ENCODE results near the gene FN3KRP. TPM values are rescaled to one million over a fixed set of nuclear protein-coding genes. Genes with fewer than 3 reads are reported as not detected.

FN3KRP gene
- total RNA-seq, 5 donors from 2014 or later (not counting 1 experiment from before 2014, with no cell fraction given) = 29.2 to 49.4 (median 44.3) TPM

DNA sequence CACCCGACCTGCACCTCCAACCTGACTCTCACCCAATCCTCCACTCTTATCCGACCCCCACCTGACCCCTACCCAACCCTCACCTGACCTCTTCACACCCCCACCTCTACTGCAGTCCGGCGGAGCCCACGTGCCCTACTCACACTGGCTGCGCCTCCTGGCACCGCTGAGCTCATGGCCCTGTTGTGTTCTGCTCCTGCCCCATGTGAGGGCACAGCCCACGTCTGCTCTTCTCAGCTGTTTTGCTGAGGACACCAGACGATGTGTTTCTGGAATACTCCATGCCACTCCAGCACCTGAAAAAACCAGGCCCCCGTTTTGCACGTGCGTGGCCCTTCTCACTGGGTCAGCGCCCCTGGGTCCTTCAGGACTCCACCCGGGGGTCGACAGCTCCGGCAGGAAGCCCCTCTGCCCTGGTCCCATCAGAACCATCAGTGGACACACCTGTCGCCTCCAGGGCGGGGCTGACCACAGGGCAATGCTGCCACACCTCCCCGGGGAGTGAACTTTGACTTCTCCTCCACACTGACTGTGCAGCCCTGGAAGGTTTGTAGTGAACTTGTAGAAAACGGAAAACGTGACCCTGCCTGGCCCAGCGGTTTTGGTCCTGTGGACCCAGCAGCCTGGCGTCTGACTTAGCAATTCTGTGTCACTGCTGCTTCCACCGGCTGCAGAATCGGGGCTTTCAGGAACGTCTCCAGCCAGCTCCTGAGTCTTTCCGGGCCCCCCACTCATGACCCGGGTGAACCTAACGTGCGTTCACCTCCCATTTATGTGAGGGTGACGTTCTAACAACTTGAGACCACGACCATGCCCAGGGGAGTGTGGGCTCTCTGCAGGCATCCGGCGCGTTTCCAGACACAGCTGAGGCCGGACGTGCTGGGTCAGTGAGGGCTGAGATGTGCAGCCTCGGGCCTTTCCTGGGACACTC lies 12.3 kb upstream of the FN3KRP start:
- H3K4me3 ChIP-seq (ENCODE audit: control insufficient read depth in 1 of 2, extremely low read depth in 1 of 2, low read length in 1 of 2) = no peak overlapping the region
- no peak for ATAC-seq (replicated peaks in 1 of 4)
- H3K4me3 Mint-ChIP-seq = no peak overlapping the region
- H3K4me1 Mint-ChIP-seq = peaks cover 4 to 10% (median 6%) of the 10 kb centered on the region in 3 donors
- H3K27ac ChIP-seq (ENCODE audit: low read length) = no peak overlapping the region
- H3K36me3 ChIP-seq (ENCODE audit: control insufficient read depth in 2 of 2, extremely low read depth in 1 of 2, insufficient read depth in 1 of 2, low read length in 1 of 2) = no peaks in the 10 kb centered on the region
- no peaks in the 10 kb centered on the region for H3K27me3 Mint-ChIP-seq
- H3K36me3 Mint-ChIP-seq = no peaks in the 10 kb centered on the region
- CTCF ChIA-PET = no interaction called here
- no peak for DNase-seq
- no peaks in the 10 kb centered on the region for H3K9me3 Mint-ChIP-seq
- peaks cover 0 to 18% of the 10 kb centered on the region in 2 experiments for H3K27me3 ChIP-seq (replicated peaks in 1 of 2; ENCODE audit: control insufficient read depth in 2 of 2, extremely low read depth in 1 of 2, insufficient read depth in 2 of 2, low read length in 1 of 2)
- POLR2A ChIA-PET = no interaction called here
- H3K4me1 ChIP-seq (ENCODE audit: control insufficient read depth in 1 of 2, extremely low read depth in 1 of 2, insufficient read depth in 2 of 2, low read length in 2 of 2) = peaks cover 2 to 6% of the 10 kb centered on the region in 2 experiments
- no peak overlapping the region for H3K27ac Mint-ChIP-seq
- H3K9me3 ChIP-seq = no peaks in the 10 kb centered on the region
- WGBS (ENCODE audit: insufficient coverage) = 82% methylated on average over 37 of the region's 38 CpGs

GRCh38 chr17:82704886-82705285 lies 11.6 kb upstream of the FN3KRP start:
- Histone ChIP-seq H3K27ac (ENCODE audit: low read length) (no peak overlapping the region), H3K36me3 (ENCODE audit: control insufficient read depth in 2 of 2, extremely low read depth in 1 of 2, insufficient read depth in 1 of 2, low read length in 1 of 2) (no peaks in the 10 kb centered on the region)
- ATAC-seq (replicated peaks in 1 of 4) = no peak

DNA sequence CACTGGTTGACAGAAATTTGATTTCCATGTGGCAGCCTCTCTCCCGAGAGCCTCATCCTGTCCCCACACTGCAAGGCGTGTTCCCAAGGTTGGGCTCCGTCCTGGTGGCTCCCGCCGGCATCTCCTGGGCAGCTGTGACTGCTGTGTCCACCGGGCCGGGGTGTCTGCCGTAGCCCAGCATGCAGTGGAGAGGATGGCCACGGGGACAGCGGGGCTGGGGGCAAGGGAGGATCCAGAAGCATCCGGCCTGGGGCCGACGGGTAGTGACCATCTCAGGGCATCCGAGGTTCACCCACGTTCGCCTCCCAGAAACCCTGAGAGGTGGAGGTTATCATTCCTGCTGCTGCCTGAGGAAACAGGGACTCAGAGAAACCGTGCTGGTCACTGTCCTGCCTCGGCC lies 10.8 kb upstream of the FN3KRP start:
- Mint-ChIP-seq H3K4me3 (no peak overlapping the region), H3K9me3 (no peaks in the 10 kb centered on the region), H3K36me3 (no peaks in the 10 kb centered on the region), H3K4me1 (peaks cover 0 to 4% (median 0%) of the 10 kb centered on the region in 3 donors), H3K27ac (no peak overlapping the region), H3K27me3 (no peaks in the 10 kb centered on the region)
- Histone ChIP-seq H3K36me3 (ENCODE audit: control insufficient read depth in 2 of 2, extremely low read depth in 1 of 2, insufficient read depth in 1 of 2, low read length in 1 of 2) (no peaks in the 10 kb centered on the region), H3K4me3 (ENCODE audit: control insufficient read depth in 1 of 2, extremely low read depth in 1 of 2, low read length in 1 of 2) (no peak overlapping the region), H3K27ac (ENCODE audit: low read length) (no peak overlapping the region), H3K9me3 (no peaks in the 10 kb centered on the region), H3K4me1 (ENCODE audit: control insufficient read depth in 1 of 2, extremely low read depth in 1 of 2, insufficient read depth in 2 of 2, low read length in 2 of 2) (no peaks in the 10 kb centered on the region), H3K27me3 (replicated peaks in 1 of 2; ENCODE audit: control insufficient read depth in 2 of 2, extremely low read depth in 1 of 2, insufficient read depth in 2 of 2, low read length in 1 of 2) (peaks cover 0 to 33% of the 10 kb centered on the region in 2 experiments)
- ATAC-seq (replicated peaks in 1 of 4) = no peak
- DNase-seq = no peak
- ChIA-PET POLR2A (no interaction called here), CTCF (no interaction called here)
- WGBS (ENCODE audit: insufficient coverage) = 80% methylated on average over 16 of the region's 18 CpGs

More at GRCh38 chr17:82704886-82705285, 11.6 kb upstream of the FN3KRP start:
- Mint-ChIP-seq H3K4me1 (peaks cover 0 to 4% (median 0%) of the 10 kb centered on the region in 3 donors), H3K36me3 (no peaks in the 10 kb centered on the region), H3K27ac (no peak overlapping the region), H3K9me3 (no peaks in the 10 kb centered on the region), H3K27me3 (no peaks in the 10 kb centered on the region), H3K4me3 (no peak overlapping the region)
- Histone ChIP-seq H3K9me3 (no peaks in the 10 kb centered on the region), H3K4me1 (ENCODE audit: control insufficient read depth in 1 of 2, extremely low read depth in 1 of 2, insufficient read depth in 2 of 2, low read length in 2 of 2) (no peaks in the 10 kb centered on the region), H3K4me3 (ENCODE audit: control insufficient read depth in 1 of 2, extremely low read depth in 1 of 2, low read length in 1 of 2) (no peak overlapping the region), H3K27me3 (replicated peaks in 1 of 2; ENCODE audit: control insufficient read depth in 2 of 2, extremely low read depth in 1 of 2, insufficient read depth in 2 of 2, low read length in 1 of 2) (peaks cover 0 to 24% of the 10 kb centered on the region in 2 experiments)
- ChIA-PET POLR2A (no interaction called here), CTCF (no interaction called here)
- WGBS (ENCODE audit: insufficient coverage) = 82% methylated on average over 3 of the region's 13 CpGs
- no peak for DNase-seq

- 80% methylated on average over 2 of the region's 9 CpGs for WGBS (ENCODE audit: insufficient coverage)
- H3K36me3 Mint-ChIP-seq = no peaks in the 10 kb centered on the region
- Histone ChIP-seq H3K27ac (ENCODE audit: low read length) (no peak overlapping the region), H3K4me3 (ENCODE audit: control insufficient read depth in 1 of 2, extremely low read depth in 1 of 2, low read length in 1 of 2) (no peak overlapping the region), H3K4me1 (ENCODE audit: control insufficient read depth in 1 of 2, extremely low read depth in 1 of 2, insufficient read depth in 2 of 2, low read length in 2 of 2) (no peaks in the 10 kb centered on the region), H3K36me3 (ENCODE audit: control insufficient read depth in 2 of 2, extremely low read depth in 1 of 2, insufficient read depth in 1 of 2, low read length in 1 of 2) (no peaks in the 10 kb centered on the region), H3K9me3 (no peaks in the 10 kb centered on the region), H3K27me3 (replicated peaks in 1 of 2; ENCODE audit: control insufficient read depth in 2 of 2, extremely low read depth in 1 of 2, insufficient read depth in 2 of 2, low read length in 1 of 2) (peaks cover 0 to 35% of the 10 kb centered on the region in 2 experiments)
- no peak overlapping the region for H3K27ac Mint-ChIP-seq
- H3K27me3 Mint-ChIP-seq = no peaks in the 10 kb centered on the region
- H3K4me1 Mint-ChIP-seq = peaks cover 0 to 4% (median 0%) of the 10 kb centered on the region in 3 donors
- DNase-seq (no peak), ATAC-seq (replicated peaks in 1 of 4) (no peak)
- H3K9me3 Mint-ChIP-seq = no peaks in the 10 kb centered on the region
- CTCF ChIA-PET = no interaction called here
- H3K4me3 Mint-ChIP-seq = no peak overlapping the region
- POLR2A ChIA-PET = no interaction called here
These were observed 7.4 kb upstream of the FN3KRP start for GRCh38 chr17:82709024-82709675.

GRCh38 chr17:82709676-82710498 lies 6.6 kb upstream of the FN3KRP start:
- Histone ChIP-seq H3K4me1 (ENCODE audit: control insufficient read depth in 1 of 2, extremely low read depth in 1 of 2, insufficient read depth in 2 of 2, low read length in 2 of 2) (no peaks in the 10 kb centered on the region), H3K36me3 (ENCODE audit: control insufficient read depth in 2 of 2, extremely low read depth in 1 of 2, insufficient read depth in 1 of 2, low read length in 1 of 2) (no peaks in the 10 kb centered on the region), H3K27ac (ENCODE audit: low read length) (no peak overlapping the region), H3K27me3 (replicated peaks in 1 of 2; ENCODE audit: control insufficient read depth in 2 of 2, extremely low read depth in 1 of 2, insufficient read depth in 2 of 2, low read length in 1 of 2) (peaks cover 0 to 28% of the 10 kb centered on the region in 2 experiments), H3K4me3 (ENCODE audit: control insufficient read depth in 1 of 2, extremely low read depth in 1 of 2, low read length in 1 of 2) (no peak overlapping the region), H3K9me3 (no peaks in the 10 kb centered on the region)
- no peaks in the 10 kb centered on the region for H3K27me3 Mint-ChIP-seq
- ChIA-PET POLR2A (no interaction called here), CTCF (no interaction called here)
- 93% methylated on average over 25 of the region's 25 CpGs for WGBS (ENCODE audit: insufficient coverage)
- DNase-seq (no peak), ATAC-seq (replicated peaks in 1 of 4) (no peak)
- no peaks in the 10 kb centered on the region for H3K9me3 Mint-ChIP-seq
- no peak overlapping the region for H3K27ac Mint-ChIP-seq
- no peak overlapping the region for H3K4me3 Mint-ChIP-seq
- peaks cover 0 to 4% (median 0%) of the 10 kb centered on the region in 3 donors for H3K4me1 Mint-ChIP-seq
- H3K36me3 Mint-ChIP-seq = no peaks in the 10 kb centered on the region

GRCh38 chr17:82710499-82711232 lies 5.8 kb upstream of the FN3KRP start:
- no peaks in the 10 kb centered on the region for H3K9me3 ChIP-seq
- H3K36me3 ChIP-seq (ENCODE audit: control insufficient read depth in 2 of 2, extremely low read depth in 1 of 2, insufficient read depth in 1 of 2, low read length in 1 of 2) = no peaks in the 10 kb centered on the region
- H3K4me1 Mint-ChIP-seq = peaks cover 1 to 5% (median 2%) of the 10 kb centered on the region in 3 donors
- H3K27ac Mint-ChIP-seq = no peak overlapping the region
- WGBS (ENCODE audit: insufficient coverage) = 80% methylated on average over 19 of the region's 29 CpGs
- ATAC-seq (replicated peaks in 1 of 4) = no peak
- H3K4me3 ChIP-seq (ENCODE audit: control insufficient read depth in 1 of 2, extremely low read depth in 1 of 2, low read length in 1 of 2) = no peak overlapping the region
- H3K36me3 Mint-ChIP-seq = no peaks in the 10 kb centered on the region
- peaks cover 0 to 21% of the 10 kb centered on the region in 2 experiments for H3K27me3 ChIP-seq (replicated peaks in 1 of 2; ENCODE audit: control insufficient read depth in 2 of 2, extremely low read depth in 1 of 2, insufficient read depth in 2 of 2, low read length in 1 of 2)
- CTCF ChIA-PET = no interaction called here
- no peak overlapping the region for H3K4me3 Mint-ChIP-seq
- no peak overlapping the region for H3K27ac ChIP-seq (ENCODE audit: low read length)
- no peaks in the 10 kb centered on the region for H3K9me3 Mint-ChIP-seq
- POLR2A ChIA-PET = no interaction called here
- peaks cover 1 to 2% of the 10 kb centered on the region in 2 experiments for H3K4me1 ChIP-seq (ENCODE audit: control insufficient read depth in 1 of 2, extremely low read depth in 1 of 2, insufficient read depth in 2 of 2, low read length in 2 of 2)
- no peak for DNase-seq
- no peaks in the 10 kb centered on the region for H3K27me3 Mint-ChIP-seq
